ENCODE results near the gene UTS2B.

The UTS2B gene

DNA sequence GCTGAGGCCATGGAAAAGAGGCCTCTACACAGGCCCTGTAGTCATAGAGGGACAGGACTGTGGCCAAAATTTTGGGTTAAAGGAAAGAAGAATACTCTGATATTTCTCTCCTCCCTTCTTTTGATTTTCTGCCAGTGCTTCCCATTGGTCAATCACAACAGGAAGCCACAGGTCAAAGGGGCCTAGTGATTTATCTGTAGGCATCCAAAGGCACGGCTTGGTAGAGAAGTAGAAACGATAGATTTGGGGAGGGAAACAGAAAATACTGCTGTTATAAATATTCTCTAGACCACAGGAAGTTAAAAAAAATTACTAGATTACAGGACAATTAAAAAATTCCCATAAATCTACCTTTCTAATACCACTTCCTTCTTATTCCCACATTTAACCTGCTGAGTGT lies 2.8 kb downstream of the UTS2B start:
- DNase-seq (ENCODE audit: low read depth, low spot score) = no peak

DNA sequence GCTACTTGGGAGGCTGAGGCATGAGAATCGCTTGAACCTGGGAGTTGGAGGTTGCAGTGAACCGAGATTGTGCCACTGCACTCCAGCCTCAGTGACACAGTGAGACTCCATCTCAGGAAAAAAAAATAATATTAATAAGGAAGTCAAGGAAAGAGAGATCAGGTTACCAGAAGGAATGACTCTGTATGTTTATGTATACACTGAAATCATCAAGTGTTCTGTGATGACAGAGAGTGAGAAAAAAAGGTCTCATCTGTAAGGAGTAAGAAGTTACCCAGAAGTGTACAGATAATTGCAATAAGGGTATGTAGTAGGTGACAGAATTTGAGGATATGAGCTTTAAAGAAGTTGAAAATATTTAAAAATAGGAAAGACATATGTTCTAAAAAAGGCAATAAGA lies 5.4 kb downstream of the UTS2B start:
- no peak for DNase-seq (ENCODE audit: low read depth, low spot score)

DNA sequence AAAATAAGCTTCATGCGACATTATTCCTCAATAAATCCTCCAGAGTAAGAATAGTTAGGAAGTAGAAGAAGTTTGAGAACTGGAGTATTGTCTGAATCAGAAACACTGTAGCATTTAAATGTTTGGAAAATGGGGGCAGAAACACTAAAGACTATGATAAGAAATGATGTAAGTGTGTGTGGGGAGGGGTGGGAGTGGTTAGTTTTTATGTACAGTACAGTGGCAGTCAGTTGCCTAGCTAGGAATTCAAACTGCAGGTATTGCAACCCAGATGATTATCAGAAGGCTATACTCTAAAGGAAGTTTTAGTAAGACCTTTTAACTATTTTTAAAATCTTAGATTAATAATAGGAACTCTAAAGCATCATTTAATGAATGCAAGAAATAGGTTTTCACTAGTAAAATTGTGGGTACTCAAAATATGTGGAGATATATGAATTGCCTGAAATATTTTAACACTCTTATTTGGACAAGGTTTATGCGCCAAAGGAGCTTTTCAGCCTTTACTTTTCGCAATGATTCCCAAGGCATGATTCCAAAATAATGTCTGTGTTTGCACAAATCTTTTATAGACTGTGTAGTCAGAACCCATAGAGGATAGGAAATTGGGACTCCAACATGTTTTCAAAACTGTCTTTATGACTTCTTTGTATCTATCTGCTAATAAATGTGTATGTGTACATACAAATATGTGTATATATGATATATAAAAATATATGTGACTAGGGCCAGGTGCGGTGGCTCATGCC lies 9.1 kb downstream of the UTS2B start:
- DNase-seq (ENCODE audit: low read depth, low spot score) = no peak

DNA sequence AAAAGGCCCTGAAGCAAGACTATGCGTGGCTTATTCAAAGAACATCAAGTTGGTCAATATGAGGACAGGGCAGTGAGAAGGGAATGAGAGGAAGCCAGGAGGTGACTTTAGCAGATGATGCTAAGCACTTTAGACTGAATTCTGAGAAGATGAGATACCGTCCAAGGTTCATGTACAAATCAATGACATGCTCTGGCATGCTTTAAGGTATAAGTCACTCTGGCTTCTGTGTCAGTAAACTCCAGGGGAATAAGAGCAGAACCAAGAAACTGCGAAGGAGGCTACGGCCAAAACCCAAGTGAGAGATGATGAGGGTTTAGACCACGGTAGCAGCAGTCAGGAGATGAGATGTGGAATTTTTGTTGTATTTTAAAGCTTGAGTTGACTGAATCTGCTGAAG lies 10.0 kb downstream of the UTS2B start:
- no peak for DNase-seq (ENCODE audit: low read depth, low spot score)

DNA sequence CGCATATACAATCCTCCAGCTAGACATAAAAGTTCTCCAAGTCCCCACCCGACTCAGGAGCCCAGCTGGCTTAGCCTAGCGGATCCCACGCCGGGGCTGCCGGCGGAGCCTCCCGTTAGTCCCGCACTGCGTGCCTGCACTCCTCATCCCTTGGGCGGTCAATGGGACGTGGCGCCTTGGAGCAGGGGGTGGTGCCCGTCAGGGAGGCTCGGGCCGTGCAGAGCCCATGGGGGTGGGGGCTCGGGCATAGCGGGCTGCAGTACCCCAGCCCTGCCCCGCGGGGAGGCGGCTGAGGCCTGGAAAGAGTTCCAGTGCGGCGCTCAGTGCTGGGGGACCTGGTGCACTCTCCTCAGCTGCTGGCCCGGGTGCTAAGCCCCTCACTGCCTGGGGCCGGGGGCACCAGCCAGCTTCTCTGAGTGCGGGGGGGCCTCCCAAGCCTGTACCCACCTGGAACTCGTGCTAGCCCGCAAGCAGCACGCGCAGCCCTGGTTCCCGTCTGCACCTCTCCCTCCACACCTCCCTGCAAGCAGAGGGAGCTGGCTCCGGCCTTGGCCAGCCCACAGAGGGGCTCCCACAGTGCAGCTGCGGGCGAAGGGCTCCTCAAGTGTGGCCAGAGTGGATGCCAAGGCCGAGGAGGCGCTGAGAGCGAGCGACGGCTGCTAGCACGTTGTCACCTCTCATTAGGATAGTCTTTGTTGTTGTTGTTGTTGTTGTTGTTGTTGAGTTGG lies 13.3 kb downstream of the UTS2B start:
- no peak for DNase-seq (ENCODE audit: low read depth, low spot score)

DNA sequence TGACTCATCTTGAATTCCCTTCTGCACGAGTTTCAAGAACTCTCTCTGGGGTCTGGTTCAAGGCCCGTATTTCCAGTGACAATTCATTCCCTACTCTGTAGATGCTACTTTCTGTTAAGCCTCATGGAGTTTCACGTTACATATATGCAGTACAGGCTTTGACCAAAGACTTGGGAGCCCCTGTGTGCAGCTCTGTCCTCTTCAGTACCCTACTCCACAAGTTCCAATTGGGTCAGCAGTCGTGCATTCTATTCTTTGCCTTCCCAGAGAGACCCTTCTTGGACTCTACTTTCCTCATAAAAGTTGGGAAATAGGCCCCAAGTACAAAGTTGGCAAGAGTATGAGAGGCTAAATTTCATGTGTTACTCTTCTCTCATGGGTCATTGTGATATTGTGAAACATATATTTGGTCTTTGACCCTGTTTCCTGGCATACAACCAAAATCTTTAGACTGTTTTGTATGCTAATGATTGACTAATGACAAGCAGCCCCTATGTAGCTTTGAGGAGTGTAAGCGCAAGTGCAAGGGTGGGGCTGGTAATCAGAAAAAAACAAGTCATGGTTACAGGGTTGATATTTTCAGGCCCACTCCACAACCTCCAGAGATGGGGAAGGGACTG lies 16.1 kb downstream of the UTS2B start:
- no peak for DNase-seq (ENCODE audit: low read depth, low spot score)

DNA sequence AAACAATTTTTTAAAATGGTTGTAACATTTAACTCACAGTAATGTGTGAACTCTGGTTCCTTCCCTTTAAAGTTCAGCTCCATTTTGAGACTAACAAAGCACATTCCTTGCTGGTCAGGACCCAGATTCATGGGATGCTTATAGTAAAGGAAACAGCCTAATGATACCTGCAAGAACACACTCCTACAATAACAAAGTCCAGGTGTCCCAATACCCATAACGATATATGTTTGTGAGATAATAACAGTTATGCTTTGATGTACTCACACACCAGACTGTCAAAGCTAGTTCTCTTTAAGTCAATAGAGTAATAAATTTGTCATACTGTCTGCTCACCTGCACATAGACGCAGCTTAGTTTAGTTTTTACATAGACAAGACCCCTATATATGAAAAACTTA lies 17.0 kb downstream of the UTS2B start:
- no peak for DNase-seq (ENCODE audit: low read depth, low spot score)

DNA sequence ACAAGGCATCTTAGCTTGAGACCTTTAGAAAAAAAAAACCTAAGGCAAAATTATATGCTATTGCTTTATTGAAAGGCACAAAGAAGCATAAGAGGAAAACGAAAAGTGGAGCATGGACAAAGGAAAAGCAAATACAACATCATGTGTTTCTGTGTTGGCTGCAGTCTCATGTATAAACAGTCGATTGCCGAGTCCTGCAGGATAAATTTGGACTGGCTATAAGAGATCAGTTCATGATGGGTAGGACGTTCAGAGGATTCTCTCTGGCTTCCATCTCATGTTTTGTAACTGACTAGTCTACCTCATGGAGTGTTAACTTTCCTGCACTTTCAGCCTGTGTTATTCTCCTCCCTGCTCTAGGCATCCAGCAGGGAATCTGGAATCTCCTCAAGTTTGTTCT lies 23.0 kb downstream of the UTS2B start:
- DNase-seq (ENCODE audit: low read depth, low spot score) = no peak

DNA sequence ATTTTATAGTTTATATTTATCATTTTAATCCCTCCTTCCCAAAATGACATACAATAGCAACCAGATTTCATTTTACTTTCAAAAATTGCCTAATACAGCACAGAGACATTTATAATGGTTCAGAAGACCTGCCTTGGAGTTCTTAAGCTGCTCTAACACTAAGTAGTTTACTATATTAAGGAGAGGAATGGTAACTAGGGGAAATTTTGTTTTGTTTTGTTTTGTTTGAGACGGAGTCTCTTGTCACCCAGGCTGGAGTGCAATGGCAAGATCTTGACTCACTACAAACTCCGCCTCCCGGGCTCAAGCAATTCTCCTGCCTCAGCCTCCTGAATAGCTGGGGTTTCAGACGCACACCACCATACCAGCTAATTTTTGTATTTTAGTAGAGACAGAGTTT lies 23.9 kb downstream of the UTS2B start:
- DNase-seq (ENCODE audit: low read depth, low spot score) = no peak

DNA sequence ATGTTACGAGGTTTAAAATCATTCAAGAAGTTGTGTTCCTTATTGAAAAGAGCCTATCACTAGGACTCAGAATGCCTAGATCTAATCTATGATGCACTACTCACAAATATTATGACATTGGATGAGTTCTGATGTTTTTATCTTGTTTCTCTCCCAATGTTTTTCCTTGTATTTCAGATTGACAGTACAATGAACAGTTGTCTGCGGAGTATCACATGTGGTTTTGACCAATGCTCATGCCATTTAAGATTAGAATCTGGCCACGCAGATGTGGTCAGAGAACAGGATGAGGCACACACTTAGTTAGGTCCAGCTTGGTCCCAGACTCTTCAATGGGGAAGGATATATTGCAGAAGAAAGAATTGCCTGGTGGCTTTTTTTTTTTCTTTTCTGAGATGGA lies 26.7 kb downstream of the UTS2B start:
- no peak for DNase-seq (ENCODE audit: low read depth, low spot score)

DNA sequence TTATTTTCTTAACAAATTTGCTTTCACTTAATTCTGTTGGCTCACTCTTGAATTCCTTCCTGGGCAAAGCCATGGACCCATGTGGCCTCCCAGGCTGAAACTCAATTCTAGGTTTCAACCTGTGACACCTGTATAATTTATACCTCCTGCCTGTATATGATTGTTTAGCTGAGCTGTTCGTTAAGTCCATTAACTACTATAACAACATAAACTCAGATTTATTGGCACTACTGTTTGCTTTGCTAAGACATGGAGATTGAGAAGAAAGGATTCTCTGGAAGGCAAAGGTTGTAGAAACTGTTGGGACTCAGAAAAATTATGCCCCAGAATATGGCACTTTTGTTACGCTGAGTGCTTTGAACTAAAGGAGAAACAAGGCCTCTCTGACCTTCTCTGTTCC lies 27.9 kb downstream of the UTS2B start:
- no peak for DNase-seq (ENCODE audit: low read depth, low spot score)

DNA sequence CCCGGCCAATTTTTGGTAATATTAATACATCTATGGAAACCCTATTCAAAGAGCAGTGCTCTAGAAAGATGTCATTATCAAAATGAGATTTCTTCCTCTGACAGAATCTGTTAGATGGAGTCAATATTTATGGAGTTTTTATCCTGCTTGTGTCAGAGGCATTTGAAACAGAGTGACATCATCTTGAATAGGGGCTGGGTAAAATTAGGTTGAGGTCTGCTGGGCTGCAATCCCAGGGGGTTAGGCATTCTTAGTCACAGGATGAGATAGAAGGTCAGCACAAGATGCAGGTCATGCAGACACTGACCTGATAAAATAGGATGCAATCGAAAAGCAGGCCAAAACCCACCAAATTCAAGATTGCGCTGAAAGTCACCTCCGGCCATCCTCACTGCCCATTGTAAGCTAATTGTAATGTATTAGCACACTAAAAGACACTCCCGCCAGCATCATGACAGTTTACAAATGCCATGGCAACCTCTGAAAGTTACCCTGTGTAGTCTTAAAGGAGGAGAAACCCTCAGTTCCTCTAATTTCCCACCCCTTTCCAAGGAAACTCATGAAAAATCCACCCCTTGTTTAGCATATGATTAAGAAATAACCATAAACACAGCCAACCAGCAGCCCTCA lies 28.4 kb downstream of the UTS2B start:
- DNase-seq (ENCODE audit: low read depth, low spot score) = peak; percentile 17

DNA sequence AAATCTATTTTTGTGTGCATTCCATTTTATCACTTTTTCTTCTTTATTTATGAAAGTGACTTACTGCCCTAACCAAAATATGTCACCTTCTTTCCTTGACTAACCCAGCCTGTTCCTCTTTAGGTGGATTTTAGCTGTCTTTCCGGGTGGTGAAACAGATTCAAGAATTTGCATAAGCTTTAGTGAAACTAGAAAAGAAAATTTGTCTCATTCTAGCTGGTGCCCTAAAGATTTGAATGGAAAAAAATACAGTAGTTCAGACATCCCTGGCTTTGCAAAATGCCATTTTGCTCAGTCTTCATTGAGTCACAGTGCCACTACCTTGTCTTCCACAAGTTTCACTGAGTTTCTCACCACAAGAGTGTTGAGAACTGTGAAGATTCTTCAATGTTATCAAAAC lies 29.3 kb downstream of the UTS2B start:
- no peak for DNase-seq (ENCODE audit: low read depth, low spot score)

DNA sequence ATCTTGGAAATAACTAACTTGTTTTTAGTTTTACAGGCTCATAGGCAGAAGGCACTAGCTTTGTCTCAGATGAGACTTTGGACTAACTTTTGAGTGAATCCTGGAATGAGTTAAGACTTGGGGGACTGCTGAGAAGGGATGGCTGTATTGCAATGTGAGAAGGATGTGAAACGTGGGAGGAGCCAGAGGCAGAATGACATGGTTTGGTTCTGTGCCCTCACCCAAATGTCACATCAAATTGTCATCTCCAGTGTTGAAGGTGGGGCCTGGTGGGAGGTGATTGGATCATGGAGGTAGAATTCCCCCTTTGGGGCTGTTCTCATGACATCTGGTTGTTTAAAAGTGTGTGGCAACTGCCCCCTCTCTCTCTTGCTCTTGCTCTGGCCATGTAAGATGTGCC lies 29.9 kb downstream of the UTS2B start:
- DNase-seq (ENCODE audit: low read depth, low spot score) = no peak

DNA sequence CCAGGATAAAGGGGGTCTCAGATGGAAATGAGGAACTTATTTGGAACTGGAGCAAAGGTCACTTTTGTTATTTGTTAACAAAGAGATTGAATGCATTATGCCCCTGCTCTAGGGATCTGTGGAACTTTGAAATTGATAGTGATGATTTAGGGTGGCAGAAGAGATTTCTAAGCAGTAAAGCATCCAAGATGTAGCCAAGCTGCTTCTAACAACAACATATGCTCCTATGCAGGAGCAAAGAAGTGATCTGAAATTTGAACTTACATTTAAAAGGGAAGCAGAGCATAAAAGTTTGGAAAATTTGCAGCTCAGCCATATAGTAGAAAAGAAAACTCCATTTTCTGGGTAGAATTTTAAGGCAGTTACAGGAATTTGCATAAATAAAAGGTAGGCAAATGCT lies 31.5 kb downstream of the UTS2B start:
- DNase-seq (ENCODE audit: low read depth, low spot score) = no peak

DNA sequence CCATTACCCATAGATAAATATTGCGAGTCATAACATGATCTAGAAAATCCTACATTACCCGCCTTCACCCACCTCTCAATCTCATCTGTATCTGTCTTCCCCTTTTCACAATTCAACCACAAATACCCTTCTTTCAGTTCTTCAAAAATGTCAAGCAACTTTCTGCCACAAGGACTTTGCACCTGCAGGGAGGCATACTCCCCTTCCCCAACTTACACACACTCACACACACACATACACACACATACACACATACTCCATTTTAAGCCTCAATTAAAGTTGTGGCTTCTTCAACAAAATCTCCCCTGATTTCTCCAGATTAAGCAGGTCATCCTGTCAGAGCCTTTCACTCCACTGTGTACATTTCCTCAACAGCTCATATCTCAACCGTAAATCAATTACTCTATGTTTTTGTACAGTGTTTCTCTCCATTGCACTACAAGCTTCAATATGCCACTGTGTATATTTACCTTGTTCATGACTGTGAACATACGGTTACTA lies 34.2 kb downstream of the UTS2B start:
- DNase-seq (ENCODE audit: low read depth, low spot score) = no peak

DNA sequence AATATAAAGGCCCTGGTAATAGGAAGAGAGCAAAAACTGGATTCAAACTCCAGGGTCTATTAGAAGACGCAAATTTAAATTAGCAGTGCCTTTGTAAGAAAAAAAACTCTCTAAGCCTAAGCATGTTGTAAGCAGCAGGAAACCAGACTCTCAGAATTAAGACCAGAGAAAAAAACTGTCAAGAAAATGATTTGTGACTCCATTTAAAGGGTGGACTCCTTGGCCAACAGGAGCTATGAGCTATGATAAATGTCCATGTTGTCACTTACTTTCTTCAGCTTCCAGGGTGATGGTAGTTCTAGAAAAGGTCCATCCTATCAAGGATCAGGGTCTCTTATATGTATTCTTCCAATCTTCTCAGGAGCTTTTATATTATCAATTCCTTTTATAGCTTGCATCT lies 36.0 kb downstream of the UTS2B start:
- no peak for DNase-seq (ENCODE audit: low read depth, low spot score)

DNA sequence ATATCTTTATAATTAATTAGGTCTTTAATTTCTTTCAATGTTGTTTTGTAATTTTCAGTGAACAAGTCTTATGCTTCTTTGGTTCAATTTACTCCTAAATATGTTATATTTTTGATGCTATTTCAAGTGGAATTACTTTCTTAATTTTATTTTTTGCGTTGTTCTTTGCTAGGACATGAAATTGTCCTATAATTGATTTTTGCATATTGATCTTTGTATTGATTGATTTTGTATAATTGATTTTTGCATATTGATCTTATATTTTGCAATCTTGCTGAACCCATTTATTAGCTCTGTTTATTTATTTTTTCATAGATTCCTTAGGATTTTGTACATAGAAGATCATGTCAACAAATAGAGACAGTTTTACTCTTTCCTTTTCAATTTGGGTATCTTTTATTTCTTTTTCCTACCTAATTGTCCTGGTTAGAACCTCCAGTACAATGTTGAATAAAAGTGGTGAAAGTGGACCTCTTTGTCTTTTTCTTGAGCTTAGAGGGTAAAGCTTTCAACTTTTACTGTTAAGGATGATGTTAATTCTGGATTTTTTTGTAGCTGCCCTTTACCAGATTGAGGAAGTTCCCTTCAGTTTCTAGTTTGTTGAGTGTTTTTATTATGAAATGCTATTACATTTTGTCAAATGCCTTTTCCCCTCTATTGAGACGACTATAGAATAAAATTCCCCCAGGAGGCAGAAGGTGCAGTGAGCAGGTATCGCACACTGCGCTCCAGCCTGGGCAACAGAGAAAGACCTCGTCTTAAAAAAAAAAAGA lies 37.9 kb downstream of the UTS2B start:
- DNase-seq (ENCODE audit: low read depth, low spot score) = no peak

DNA sequence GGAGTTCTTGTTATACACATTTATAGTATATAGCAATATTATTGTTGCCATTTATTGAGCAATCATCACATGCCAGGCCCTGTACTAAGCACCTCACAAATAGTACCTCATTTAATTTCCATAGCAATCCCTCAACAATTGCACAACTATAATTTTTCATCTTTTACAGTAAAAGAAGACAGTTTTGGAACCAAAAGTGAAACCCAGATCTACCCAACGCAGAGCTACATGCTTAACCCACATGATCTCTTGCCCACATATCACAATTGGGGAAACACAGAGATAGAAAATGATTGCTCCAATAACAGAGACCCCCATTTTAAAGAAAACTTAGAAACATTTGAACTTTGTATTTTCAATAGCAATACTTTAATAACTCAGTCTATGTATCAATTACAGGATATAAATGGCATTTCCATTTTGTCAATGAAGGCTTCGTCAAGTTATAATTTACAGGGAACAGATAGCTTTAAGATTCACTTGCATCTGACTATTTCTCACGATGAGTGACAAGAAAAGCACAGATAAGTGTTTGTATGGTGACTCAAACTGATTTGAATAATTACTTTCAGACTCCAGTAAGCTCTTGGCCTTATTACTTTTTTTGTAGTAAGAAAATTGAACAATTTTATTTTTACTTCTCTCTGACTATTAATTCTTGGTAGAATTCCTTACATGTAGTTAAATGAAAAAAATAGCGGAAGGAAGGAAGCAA lies 39.9 kb downstream of the UTS2B start:
- DNase-seq (ENCODE audit: low read depth, low spot score) = no peak

DNA sequence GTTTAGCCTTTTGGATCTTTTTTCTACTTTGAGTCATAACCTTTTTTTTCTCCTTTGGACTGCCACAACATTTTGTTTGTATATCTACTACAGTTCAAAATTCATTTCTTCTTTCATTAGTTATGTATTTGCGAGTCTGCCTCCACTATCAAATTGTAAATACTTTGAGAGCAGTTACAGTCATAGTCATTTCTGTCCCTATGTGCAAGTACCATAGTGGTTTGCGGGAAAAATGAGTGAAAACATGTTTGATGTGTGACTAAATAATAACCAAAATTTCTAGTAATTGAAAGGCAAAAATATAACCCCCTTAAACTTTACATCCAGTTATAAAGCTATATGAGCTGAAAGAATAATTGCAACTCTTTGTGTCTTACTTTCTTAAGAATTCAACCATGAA lies 46.9 kb downstream of the UTS2B start:
- DNase-seq (ENCODE audit: low read depth, low spot score) = no peak

All from iPS DF 19.7 (cell line).